Measurements from ENCODE around the gene AUTS2. TPM values are rescaled to one million over a fixed set of nuclear protein-coding genes. Genes with fewer than 3 reads are reported as not detected.

Gene AUTS2
- total RNA-seq, 2 experiments from 2014 or later, result 4.0 to 4.7 TPM

DNA sequence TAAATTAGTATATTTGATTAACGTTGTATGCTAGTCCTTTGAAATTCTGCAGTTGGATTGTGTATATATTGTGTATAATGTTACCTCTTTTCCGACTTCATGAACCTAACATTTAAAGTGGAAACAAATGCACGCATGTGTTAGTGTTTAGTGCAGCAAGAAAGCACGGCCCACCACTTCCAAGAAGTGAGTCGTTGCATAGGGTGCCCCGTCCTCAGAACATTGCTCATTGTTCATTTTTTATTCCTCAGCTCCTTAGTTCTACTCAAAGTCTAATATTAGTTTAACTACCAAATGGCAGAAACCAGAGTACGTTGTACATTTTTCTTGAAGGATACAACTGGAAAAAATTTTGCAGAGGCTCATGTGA, 407.6 kb downstream of the AUTS2 start:
- Mint-ChIP-seq H3K36me3 (no peaks in the 10 kb centered on the region), H3K4me3 (no peak overlapping the region), H3K27ac (no peak overlapping the region), H3K27me3 (peaks cover 3% of the 10 kb centered on the region), H3K4me1 (ENCODE audit: low read depth) (no peaks in the 10 kb centered on the region), H3K9me3 (peaks cover 2% of the 10 kb centered on the region)
- intact Hi-C loops (cut with micrococcal nuclease), result no loop called here
- DNase-seq, result no peak
- ChIA-PET POLR2A (no interaction called here), CTCF (no interaction called here)

DNA sequence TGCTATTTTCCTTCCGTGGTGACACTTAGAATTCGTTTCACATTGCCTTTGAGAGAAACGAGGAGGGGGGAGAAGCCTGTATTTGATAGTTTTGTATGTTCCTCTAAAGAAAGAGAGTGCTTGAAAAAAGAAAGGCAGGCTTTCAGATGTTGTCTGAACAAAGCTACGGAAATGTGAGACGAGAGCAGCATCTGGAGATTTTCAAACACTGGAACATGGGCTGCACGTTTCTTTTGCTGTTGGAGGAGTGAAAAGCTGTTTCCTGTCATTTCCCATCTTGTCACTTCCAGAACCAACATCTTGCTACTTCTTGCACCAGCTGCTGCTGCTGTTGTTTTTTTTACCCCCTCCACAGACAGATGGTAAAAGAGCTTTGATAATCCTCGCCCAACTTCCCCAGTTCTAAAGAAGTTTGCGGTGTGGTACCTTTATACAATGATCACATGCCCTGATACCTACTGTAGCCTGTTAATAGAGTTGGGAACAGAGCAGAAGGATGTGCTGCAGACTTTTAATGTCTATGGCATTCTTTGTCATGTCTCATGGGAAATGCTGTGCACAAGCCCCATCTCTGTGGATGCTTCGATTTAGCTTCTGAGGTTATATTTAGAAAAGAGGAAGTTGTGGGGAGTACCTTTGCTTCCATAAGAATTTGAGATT, 408.1 kb downstream of the AUTS2 start:
- H3K9me3 Mint-ChIP-seq, result peaks cover 2% of the 10 kb centered on the region
- intact Hi-C loops (cut with micrococcal nuclease), result no loop called here
- DNase-seq, result no peak
- ChIA-PET CTCF (no interaction called here), POLR2A (no interaction called here)
- no peaks in the 10 kb centered on the region for H3K36me3 Mint-ChIP-seq
- H3K4me1 Mint-ChIP-seq (ENCODE audit: low read depth), result no peaks in the 10 kb centered on the region
- no peak overlapping the region for H3K4me3 Mint-ChIP-seq
- peaks cover 3% of the 10 kb centered on the region for H3K27me3 Mint-ChIP-seq
- H3K27ac Mint-ChIP-seq, result no peak overlapping the region

DNA sequence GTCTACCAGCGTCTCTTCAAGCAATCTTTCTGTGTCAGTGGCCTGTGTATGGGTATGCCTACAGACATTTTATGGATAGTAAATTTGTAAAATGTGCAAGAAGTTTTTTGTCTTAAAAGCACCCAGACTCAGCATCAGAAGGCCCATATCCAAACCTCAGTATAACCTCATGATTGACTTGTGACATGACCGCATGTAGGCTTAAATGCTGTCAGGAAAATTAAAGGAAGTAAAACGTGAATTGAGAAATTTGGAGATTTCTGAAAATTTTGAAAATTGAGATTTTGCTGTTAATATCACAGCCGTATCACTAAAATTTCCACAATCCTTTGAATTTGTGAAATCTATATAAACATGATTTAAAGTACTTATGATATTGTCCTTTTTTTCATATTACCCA, 410.2 kb downstream of the AUTS2 start:
- H3K4me1 Mint-ChIP-seq (ENCODE audit: low read depth), result no peaks in the 10 kb centered on the region
- H3K27me3 Mint-ChIP-seq, result peaks cover 3% of the 10 kb centered on the region
- intact Hi-C loops (cut with micrococcal nuclease), result no loop called here
- no peak for DNase-seq
- no peak overlapping the region for H3K27ac Mint-ChIP-seq
- no peak overlapping the region for H3K4me3 Mint-ChIP-seq
- ChIA-PET POLR2A (no interaction called here), CTCF (no interaction called here)
- H3K36me3 Mint-ChIP-seq, result no peaks in the 10 kb centered on the region
- peaks cover 2% of the 10 kb centered on the region for H3K9me3 Mint-ChIP-seq

DNA sequence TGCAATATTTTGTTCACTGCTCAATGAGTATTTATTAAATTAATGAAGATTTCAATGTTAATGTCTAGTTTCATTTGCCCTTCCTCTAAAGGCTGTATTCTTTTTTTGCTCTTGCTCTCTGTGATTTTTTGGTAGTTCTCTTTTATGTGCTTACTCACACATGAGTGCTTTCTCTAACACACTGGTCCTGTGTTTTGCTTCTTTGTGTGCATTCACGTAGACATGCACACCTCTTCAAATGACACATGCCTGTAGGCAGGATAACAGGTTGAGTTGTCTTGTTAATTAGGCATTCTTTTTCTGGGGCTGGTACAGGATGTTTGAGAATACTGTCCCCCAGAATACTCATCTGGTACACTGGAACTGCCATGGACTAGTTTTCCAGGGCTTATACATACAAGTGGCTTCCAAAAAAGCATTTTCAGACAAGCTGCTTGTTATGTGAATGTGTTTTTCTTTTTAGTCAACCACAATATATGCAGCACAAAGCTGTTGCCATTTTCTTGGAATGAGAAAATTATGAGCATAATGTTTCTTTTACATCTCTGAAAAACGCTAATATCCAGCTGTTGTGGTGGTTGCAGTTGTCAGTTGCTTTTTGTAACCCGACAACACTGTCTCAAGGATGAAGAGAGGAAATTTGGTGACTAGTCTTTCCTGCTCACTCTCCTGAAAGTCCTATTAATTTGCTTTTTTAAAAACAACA, 416.4 kb downstream of the AUTS2 start:
- H3K27me3 Mint-ChIP-seq, result no peaks in the 10 kb centered on the region
- no peaks in the 10 kb centered on the region for H3K4me1 Mint-ChIP-seq (ENCODE audit: low read depth)
- no peaks in the 10 kb centered on the region for H3K36me3 Mint-ChIP-seq
- POLR2A ChIA-PET, result no interaction called here
- no peak for DNase-seq
- no peaks in the 10 kb centered on the region for H3K9me3 Mint-ChIP-seq
- intact Hi-C loops (cut with micrococcal nuclease), result no loop called here
- no peak overlapping the region for H3K4me3 Mint-ChIP-seq
- H3K27ac Mint-ChIP-seq, result no peak overlapping the region
- CTCF ChIA-PET, result interaction anchor here (0.6 kb wide), 1 partner anchor 1987 kb away, joined by 3 read pairs; no protein-coding TSS in a partner anchor

- no peaks in the 10 kb centered on the region for H3K27me3 Mint-ChIP-seq
- H3K27ac Mint-ChIP-seq, result no peak overlapping the region
- no peak for DNase-seq
- H3K4me3 Mint-ChIP-seq, result no peak overlapping the region
- no peaks in the 10 kb centered on the region for H3K4me1 Mint-ChIP-seq (ENCODE audit: low read depth)
- H3K36me3 Mint-ChIP-seq, result no peaks in the 10 kb centered on the region
- ChIA-PET CTCF (no interaction called here), POLR2A (no interaction called here)
- H3K9me3 Mint-ChIP-seq, result no peaks in the 10 kb centered on the region
- intact Hi-C loops (cut with micrococcal nuclease), result no loop called here
Observed at GRCh38 chr7:70015353-70015752, 417.1 kb downstream of the AUTS2 start.

- DNase-seq, result no peak
- H3K27me3 Mint-ChIP-seq, result no peaks in the 10 kb centered on the region
- CTCF ChIA-PET, result no interaction called here
- H3K9me3 Mint-ChIP-seq, result no peaks in the 10 kb centered on the region
- intact Hi-C loops (cut with micrococcal nuclease), result no loop called here
- POLR2A ChIA-PET, result no interaction called here
- H3K36me3 Mint-ChIP-seq, result no peaks in the 10 kb centered on the region
- H3K4me1 Mint-ChIP-seq (ENCODE audit: low read depth), result no peaks in the 10 kb centered on the region
- H3K27ac Mint-ChIP-seq, result no peak overlapping the region
- no peak overlapping the region for H3K4me3 Mint-ChIP-seq
Observed at GRCh38 chr7:70016044-70016770, 417.9 kb downstream of the AUTS2 start.

- Mint-ChIP-seq H3K36me3 (no peaks in the 10 kb centered on the region), H3K9me3 (no peaks in the 10 kb centered on the region), H3K27ac (no peak overlapping the region), H3K4me3 (no peak overlapping the region), H3K4me1 (ENCODE audit: low read depth) (no peaks in the 10 kb centered on the region), H3K27me3 (no peaks in the 10 kb centered on the region)
- intact Hi-C loops (cut with micrococcal nuclease), result no loop called here
- CTCF ChIA-PET, result no interaction called here
- POLR2A ChIA-PET, result no interaction called here
- DNase-seq, result no peak
Observed at GRCh38 chr7:70017357-70017756, 419.1 kb downstream of the AUTS2 start.

DNA sequence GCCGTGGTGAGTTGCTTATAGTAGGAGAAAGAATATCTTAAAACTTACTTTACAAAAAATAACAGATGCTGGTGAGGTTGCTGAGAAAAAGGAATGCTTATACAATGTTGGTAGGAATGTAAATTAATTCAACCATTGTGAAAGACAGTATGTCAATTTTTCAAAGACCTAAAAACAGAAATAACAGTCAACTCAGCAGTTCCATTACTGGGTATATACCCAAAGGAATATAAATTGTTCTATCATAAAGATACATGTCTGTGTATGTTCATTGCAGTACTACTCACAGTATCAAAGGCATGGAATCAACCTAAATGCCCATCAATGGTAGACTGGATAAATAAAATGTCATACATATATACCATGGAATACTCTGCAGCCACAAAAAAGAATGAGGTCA, 420.4 kb downstream of the AUTS2 start:
- ChIA-PET POLR2A (no interaction called here), CTCF (no interaction called here)
- no peaks in the 10 kb centered on the region for H3K36me3 Mint-ChIP-seq
- H3K4me1 Mint-ChIP-seq (ENCODE audit: low read depth), result no peaks in the 10 kb centered on the region
- intact Hi-C loops (cut with micrococcal nuclease), result no loop called here
- no peaks in the 10 kb centered on the region for H3K27me3 Mint-ChIP-seq
- H3K4me3 Mint-ChIP-seq, result no peak overlapping the region
- DNase-seq, result no peak
- no peak overlapping the region for H3K27ac Mint-ChIP-seq
- no peaks in the 10 kb centered on the region for H3K9me3 Mint-ChIP-seq

DNA sequence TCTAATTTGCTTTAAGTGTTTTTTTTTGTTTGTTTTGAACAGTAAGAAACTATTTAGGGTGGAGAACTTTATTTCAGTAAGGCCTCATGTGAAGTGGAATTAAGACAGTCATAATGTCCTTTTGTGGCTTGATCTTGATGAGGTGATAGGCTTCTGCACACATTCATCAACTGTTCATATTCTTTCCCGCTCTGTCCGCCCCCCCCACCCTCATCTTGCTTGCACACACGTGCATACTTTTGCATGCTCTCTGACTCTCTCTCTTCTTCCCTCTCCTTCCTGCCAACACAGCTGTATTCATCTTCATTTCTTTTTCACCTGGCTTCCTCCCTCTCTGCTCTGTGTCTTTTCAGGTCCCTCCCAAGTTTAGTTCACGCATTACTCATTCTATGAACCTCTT, 429.6 kb downstream of the AUTS2 start:
- H3K4me1 Mint-ChIP-seq (ENCODE audit: low read depth), result no peaks in the 10 kb centered on the region
- ChIA-PET POLR2A (no interaction called here), CTCF (no interaction called here)
- H3K36me3 Mint-ChIP-seq, result no peaks in the 10 kb centered on the region
- DNase-seq, result peak; percentile 9
- intact Hi-C loops (cut with micrococcal nuclease), result no loop called here
- no peak overlapping the region for H3K27ac Mint-ChIP-seq
- no peaks in the 10 kb centered on the region for H3K9me3 Mint-ChIP-seq
- peaks cover 3% of the 10 kb centered on the region for H3K27me3 Mint-ChIP-seq
- no peak overlapping the region for H3K4me3 Mint-ChIP-seq

GRCh38 chr7:70028620-70029019, 430.3 kb downstream of the AUTS2 start:
- Mint-ChIP-seq H3K4me3 (no peak overlapping the region), H3K9me3 (no peaks in the 10 kb centered on the region), H3K27ac (no peak overlapping the region), H3K27me3 (peaks cover 3% of the 10 kb centered on the region), H3K4me1 (ENCODE audit: low read depth) (no peaks in the 10 kb centered on the region), H3K36me3 (no peaks in the 10 kb centered on the region)
- intact Hi-C loops (cut with micrococcal nuclease), result no loop called here
- DNase-seq, result no peak
- ChIA-PET POLR2A (no interaction called here), CTCF (no interaction called here)

- H3K27me3 Mint-ChIP-seq, result peaks cover 3% of the 10 kb centered on the region
- no peak for DNase-seq
- H3K9me3 Mint-ChIP-seq, result no peaks in the 10 kb centered on the region
- no peak overlapping the region for H3K27ac Mint-ChIP-seq
- POLR2A ChIA-PET, result no interaction called here
- CTCF ChIA-PET, result no interaction called here
- no peaks in the 10 kb centered on the region for H3K36me3 Mint-ChIP-seq
- no peak overlapping the region for H3K4me3 Mint-ChIP-seq
- no peaks in the 10 kb centered on the region for H3K4me1 Mint-ChIP-seq (ENCODE audit: low read depth)
- intact Hi-C loops (cut with micrococcal nuclease), result no loop called here
Observed at GRCh38 chr7:70029993-70030392, 431.7 kb downstream of the AUTS2 start.

GRCh38 chr7:70030745-70031144, 432.5 kb downstream of the AUTS2 start:
- no peaks in the 10 kb centered on the region for H3K4me1 Mint-ChIP-seq (ENCODE audit: low read depth)
- H3K4me3 Mint-ChIP-seq, result no peak overlapping the region
- intact Hi-C loops (cut with micrococcal nuclease), result no loop called here
- ChIA-PET CTCF (no interaction called here), POLR2A (no interaction called here)
- H3K27me3 Mint-ChIP-seq, result peaks cover 3% of the 10 kb centered on the region
- no peaks in the 10 kb centered on the region for H3K9me3 Mint-ChIP-seq
- no peak overlapping the region for H3K27ac Mint-ChIP-seq
- no peaks in the 10 kb centered on the region for H3K36me3 Mint-ChIP-seq
- DNase-seq, result no peak

- POLR2A ChIA-PET, result no interaction called here
Observed at GRCh38 chr7:70031245-70031644, 433.0 kb downstream of the AUTS2 start.

More at GRCh38 chr7:70031245-70031644, 433.0 kb downstream of the AUTS2 start:
- CTCF ChIA-PET, result no interaction called here
- no peak for DNase-seq
- Mint-ChIP-seq H3K27me3 (peaks cover 3% of the 10 kb centered on the region), H3K4me3 (no peak overlapping the region), H3K4me1 (ENCODE audit: low read depth) (no peaks in the 10 kb centered on the region), H3K36me3 (no peaks in the 10 kb centered on the region), H3K27ac (no peak overlapping the region), H3K9me3 (no peaks in the 10 kb centered on the region)
- intact Hi-C loops (cut with micrococcal nuclease), result no loop called here
